Measurements from ENCODE around the gene SELENOO. TPM values are rescaled to one million over a fixed set of nuclear protein-coding genes. Genes with fewer than 3 reads are reported as not detected.

The SELENOO gene
- total and polyA plus RNA-seq, 2 of the 13 experiments (the other 11 are each of a cell fraction or from before 2014, with no cell fraction given) = 14.4 to 19.0 TPM

DNA sequence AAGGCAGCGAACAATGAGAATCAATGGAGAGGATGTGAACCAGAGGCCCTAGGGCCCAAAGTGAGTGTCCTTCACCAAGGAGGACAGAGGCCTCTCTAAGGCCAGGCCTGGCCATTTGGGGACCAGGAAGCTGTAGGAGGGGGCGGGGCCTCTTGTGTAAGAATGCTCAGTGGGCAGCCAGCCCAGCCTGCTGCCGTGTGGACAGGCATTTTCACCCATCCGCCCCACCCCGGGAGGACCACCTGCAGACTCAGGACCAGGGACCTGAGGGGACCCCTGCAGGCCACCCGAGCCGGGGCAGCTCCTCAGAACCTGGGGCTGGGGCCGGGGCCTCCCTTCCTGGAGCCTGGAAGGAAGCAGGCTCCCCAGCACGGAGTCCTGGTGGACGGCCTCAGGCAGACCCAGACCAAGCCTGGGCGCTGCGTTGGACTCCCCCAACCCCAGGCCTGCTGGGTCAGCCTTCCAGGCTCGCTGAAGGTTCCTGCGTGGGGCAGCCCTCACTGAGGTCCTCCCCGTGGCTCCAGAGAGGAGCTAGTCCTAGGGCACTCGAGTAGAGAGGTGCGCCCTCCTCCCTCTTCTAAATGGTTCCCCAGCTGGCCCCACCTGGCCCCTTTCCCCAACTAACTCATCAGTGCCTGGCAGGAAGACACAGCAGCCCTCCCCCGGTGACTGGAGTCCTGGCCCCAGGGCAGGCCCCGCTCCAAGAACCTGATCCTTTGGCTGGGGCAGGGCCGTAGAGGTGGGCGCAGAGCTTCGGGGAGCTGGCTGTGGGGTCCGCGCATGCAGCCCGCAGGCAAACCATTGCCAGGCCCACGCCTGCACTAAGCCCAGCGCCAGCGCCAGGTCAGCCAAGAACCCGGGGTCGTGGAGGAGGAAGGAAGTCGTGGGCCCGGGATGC is 16.6 kb upstream of the SELENOO start (continued):
- TF ChIP-seq, protein P1, sequence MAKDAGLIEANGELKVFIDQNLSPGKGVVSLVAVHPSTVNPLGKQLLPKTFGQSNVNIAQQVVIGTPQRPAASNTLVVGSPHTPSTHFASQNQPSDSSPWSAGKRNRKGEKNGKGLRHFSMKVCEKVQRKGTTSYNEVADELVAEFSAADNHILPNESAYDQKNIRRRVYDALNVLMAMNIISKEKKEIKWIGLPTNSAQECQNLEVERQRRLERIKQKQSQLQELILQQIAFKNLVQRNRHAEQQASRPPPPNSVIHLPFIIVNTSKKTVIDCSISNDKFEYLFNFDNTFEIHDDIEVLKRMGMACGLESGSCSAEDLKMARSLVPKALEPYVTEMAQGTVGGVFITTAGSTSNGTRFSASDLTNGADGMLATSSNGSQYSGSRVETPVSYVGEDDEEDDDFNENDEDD (CRISPR knock-in tag; IDR thresholded peaks at IDR 0.05; ENCODE audit: borderline replicate concordance) = 0 out of 2 replicates have a peak, but pooled peaks have one; percentile 19
- TF ChIP-seq ZNF768 (CRISPR knock-in tag; IDR thresholded peaks at IDR 0.05) (peak; percentile 3; the same call in 1 of the 2 replicates), MAFK (conservative IDR thresholded peaks at IDR 0.05 in 1 of 2, IDR thresholded peaks at IDR 0.05 in 1 of 2; ENCODE audit: low read length in 2 of 2) (no peak), AGO1 (IDR thresholded peaks at IDR 0.05; ENCODE audit: low read depth, low read length, poor library complexity, severe bottlenecking) (peak; percentile 27), MAZ (IDR thresholded peaks at IDR 0.05; ENCODE audit: borderline replicate concordance, low read depth, low read length) (no peak), MAZ (CRISPR knock-in tag; IDR thresholded peaks at IDR 0.05; ENCODE audit: low read depth) (0 out of 2 replicates have a peak, but pooled peaks have one; percentile 37), PHF21A (CRISPR knock-in tag; IDR thresholded peaks at IDR 0.05) (0 out of 2 replicates have a peak, but pooled peaks have one; percentile 19), CEBPG (CRISPR knock-in tag; IDR thresholded peaks at IDR 0.05) (peak; percentile 44; the same call in 1 of the 2 replicates), PHF20 (CRISPR knock-in tag; IDR thresholded peaks at IDR 0.05) (0 out of 2 replicates have a peak, but pooled peaks have one; percentile 27), HNRNPUL1 (IDR thresholded peaks at IDR 0.05; ENCODE audit: low read depth, low read length) (no peak), CENPX (CRISPR knock-in tag; IDR thresholded peaks at IDR 0.05) (no peak), TAF1 (CRISPR knock-in tag; IDR thresholded peaks at IDR 0.05) (peak; percentile 9; the same call in 1 of the 2 replicates), ZNF225 (CRISPR knock-in tag; IDR thresholded peaks at IDR 0.05) (0 out of 2 replicates have a peak, but pooled peaks have one; percentile 11), POLR2G (IDR thresholded peaks at IDR 0.05; ENCODE audit: low read depth, low read length) (peak; percentile 42; the same call in 1 of the 2 replicates), TFE3 (CRISPR knock-in tag; IDR thresholded peaks at IDR 0.05) (no peak), HNF1B (CRISPR knock-in tag; IDR thresholded peaks at IDR 0.05) (peak; percentile 39; the same call in 1 of the 2 replicates)
- TF ChIP-seq, protein P2, sequence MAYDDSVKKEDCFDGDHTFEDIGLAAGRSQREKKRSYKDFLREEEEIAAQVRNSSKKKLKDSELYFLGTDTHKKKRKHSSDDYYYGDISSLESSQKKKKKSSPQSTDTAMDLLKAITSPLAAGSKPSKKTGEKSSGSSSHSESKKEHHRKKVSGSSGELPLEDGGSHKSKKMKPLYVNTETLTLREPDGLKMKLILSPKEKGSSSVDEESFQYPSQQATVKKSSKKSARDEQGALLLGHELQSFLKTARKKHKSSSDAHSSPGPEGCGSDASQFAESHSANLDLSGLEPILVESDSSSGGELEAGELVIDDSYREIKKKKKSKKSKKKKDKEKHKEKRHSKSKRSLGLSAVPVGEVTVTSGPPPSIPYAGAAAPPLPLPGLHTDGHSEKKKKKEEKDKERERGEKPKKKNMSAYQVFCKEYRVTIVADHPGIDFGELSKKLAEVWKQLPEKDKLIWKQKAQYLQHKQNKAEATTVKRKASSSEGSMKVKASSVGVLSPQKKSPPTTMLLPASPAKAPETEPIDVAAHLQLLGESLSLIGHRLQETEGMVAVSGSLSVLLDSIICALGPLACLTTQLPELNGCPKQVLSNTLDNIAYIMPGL (CRISPR knock-in tag; IDR thresholded peaks at IDR 0.05; ENCODE audit: borderline replicate concordance in 1 of 2, low read depth in 1 of 2) = peak in 1 of 2 experiments; percentile 57; a peak in 1 of 4 replicates
- TF ChIP-seq, protein P3, sequence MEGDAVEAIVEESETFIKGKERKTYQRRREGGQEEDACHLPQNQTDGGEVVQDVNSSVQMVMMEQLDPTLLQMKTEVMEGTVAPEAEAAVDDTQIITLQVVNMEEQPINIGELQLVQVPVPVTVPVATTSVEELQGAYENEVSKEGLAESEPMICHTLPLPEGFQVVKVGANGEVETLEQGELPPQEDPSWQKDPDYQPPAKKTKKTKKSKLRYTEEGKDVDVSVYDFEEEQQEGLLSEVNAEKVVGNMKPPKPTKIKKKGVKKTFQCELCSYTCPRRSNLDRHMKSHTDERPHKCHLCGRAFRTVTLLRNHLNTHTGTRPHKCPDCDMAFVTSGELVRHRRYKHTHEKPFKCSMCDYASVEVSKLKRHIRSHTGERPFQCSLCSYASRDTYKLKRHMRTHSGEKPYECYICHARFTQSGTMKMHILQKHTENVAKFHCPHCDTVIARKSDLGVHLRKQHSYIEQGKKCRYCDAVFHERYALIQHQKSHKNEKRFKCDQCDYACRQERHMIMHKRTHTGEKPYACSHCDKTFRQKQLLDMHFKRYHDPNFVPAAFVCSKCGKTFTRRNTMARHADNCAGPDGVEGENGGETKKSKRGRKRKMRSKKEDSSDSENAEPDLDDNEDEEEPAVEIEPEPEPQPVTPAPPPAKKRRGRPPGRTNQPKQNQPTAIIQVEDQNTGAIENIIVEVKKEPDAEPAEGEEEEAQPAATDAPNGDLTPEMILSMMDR (CRISPR knock-in tag; IDR thresholded peaks at IDR 0.05) = peak; percentile 34

Measured in HepG2 (cell line).